Dendritic cell treated with granulocyte-macrophage colony-stimulating factor and Interleukin-4, amounts not matched to agents 40 ng/mL and 50 ng/mL, for 4 days (primary cell): ENCODE measurements around the gene RIOK1.
A peak's percentile ranks its signal among the peaks of the same experiment; 100 is the strongest.

ENCODE experiments used
- H3K27ac Mint-ChIP-seq: one replicate; pipeline ENCODE4 v1.8.0; 2022; ENCODE audit warnings: mild to moderate bottlenecking, mixed read lengths
- H3K27me3 Mint-ChIP-seq: one replicate; pipeline ENCODE4 v1.8.0; 2022; ENCODE audit warnings: mild to moderate bottlenecking, mixed read lengths
- H3K36me3 Mint-ChIP-seq: one replicate; pipeline ENCODE4 v1.8.0; 2022; ENCODE audit warnings: low read depth, mixed read lengths
- H3K4me1 Mint-ChIP-seq: one replicate; pipeline ENCODE4 v1.8.0; 2022; ENCODE audit warnings: low read depth, mixed read lengths
- H3K4me3 Mint-ChIP-seq: one replicate; pipeline ENCODE4 v1.8.0; 2022; ENCODE audit warnings: mild to moderate bottlenecking, moderate library complexity, mixed read lengths
- H3K9me3 Mint-ChIP-seq: one replicate; pipeline ENCODE4 v1.8.0; 2022; ENCODE audit warnings: mixed read lengths
- intact Hi-C: fragments of 100-400 bp; cut with micrococcal nuclease; formaldehyde crosslinking; loops from one replicate; pipeline ENCODE4 v1.15.0; 2022

Gene RIOK1

GRCh38 chr6:7389162-7389450, 502 bp upstream of the RIOK1 start:
- peaks cover 33% of the 10 kb centered on the region for H3K36me3 Mint-ChIP-seq
- no peaks in the 10 kb centered on the region for H3K27me3 Mint-ChIP-seq
- H3K4me1 Mint-ChIP-seq, result peaks cover 45% of the 10 kb centered on the region
- H3K4me3 Mint-ChIP-seq, result peak overlapping the region; percentile 84
- H3K9me3 Mint-ChIP-seq, result no peaks in the 10 kb centered on the region
- peak overlapping the region; percentile 91 for H3K27ac Mint-ChIP-seq
- intact Hi-C loops, result loop anchor here (1.0 kb wide), 1 partner anchor 76 kb away; the partner anchor contains the start of gene SSR1

- Mint-ChIP-seq H3K27ac (peak overlapping the region; percentile 91), H3K27me3 (no peaks in the 10 kb centered on the region), H3K4me3 (peak overlapping the region; percentile 84), H3K9me3 (no peaks in the 10 kb centered on the region), H3K36me3 (peaks cover 45% of the 10 kb centered on the region), H3K4me1 (peaks cover 45% of the 10 kb centered on the region)
- intact Hi-C loops, result loop anchor here (1.0 kb wide), 1 partner anchor 200 kb away; the partner anchor contains the start of gene SNRNP48
Measured at GRCh38 chr6:7390226-7390878, 744 bp downstream of the RIOK1 start.

GRCh38 chr6:7391151-7391550, 1.5 kb downstream of the RIOK1 start:
- Mint-ChIP-seq H3K9me3 (no peaks in the 10 kb centered on the region), H3K27me3 (no peaks in the 10 kb centered on the region), H3K4me3 (peak overlapping the region; percentile 84), H3K36me3 (peaks cover 53% of the 10 kb centered on the region), H3K4me1 (peaks cover 45% of the 10 kb centered on the region), H3K27ac (peak overlapping the region; percentile 91)
- intact Hi-C loops, result no loop called here

GRCh38 chr6:7392402-7392801, 2.8 kb downstream of the RIOK1 start:
- intact Hi-C loops, result no loop called here
- Mint-ChIP-seq H3K36me3 (peaks cover 53% of the 10 kb centered on the region), H3K9me3 (no peaks in the 10 kb centered on the region), H3K27ac (no peak overlapping the region), H3K4me1 (peaks cover 45% of the 10 kb centered on the region), H3K4me3 (no peak overlapping the region), H3K27me3 (no peaks in the 10 kb centered on the region)

GRCh38 chr6:7401075-7401474, 11.5 kb downstream of the RIOK1 start:
- H3K9me3 Mint-ChIP-seq, result no peaks in the 10 kb centered on the region
- intact Hi-C loops, result no loop called here
- H3K4me1 Mint-ChIP-seq, result peaks cover 7% of the 10 kb centered on the region
- no peak overlapping the region for H3K27ac Mint-ChIP-seq
- peaks cover 42% of the 10 kb centered on the region for H3K36me3 Mint-ChIP-seq
- no peaks in the 10 kb centered on the region for H3K27me3 Mint-ChIP-seq
- no peak overlapping the region for H3K4me3 Mint-ChIP-seq

GRCh38 chr6:7402716-7403115, 13.1 kb downstream of the RIOK1 start:
- Mint-ChIP-seq H3K9me3 (no peaks in the 10 kb centered on the region), H3K4me3 (no peak overlapping the region), H3K4me1 (peaks cover 7% of the 10 kb centered on the region), H3K36me3 (peaks cover 58% of the 10 kb centered on the region), H3K27me3 (no peaks in the 10 kb centered on the region), H3K27ac (no peak overlapping the region)
- intact Hi-C loops, result no loop called here

- Mint-ChIP-seq H3K27me3 (no peaks in the 10 kb centered on the region), H3K4me1 (peaks cover 7% of the 10 kb centered on the region), H3K27ac (no peak overlapping the region), H3K36me3 (peaks cover 68% of the 10 kb centered on the region), H3K4me3 (no peak overlapping the region), H3K9me3 (no peaks in the 10 kb centered on the region)
- intact Hi-C loops, result no loop called here
Measured at GRCh38 chr6:7404546-7404945, 14.9 kb downstream of the RIOK1 start.

GRCh38 chr6:7406743-7407142, 17.1 kb downstream of the RIOK1 start:
- Mint-ChIP-seq H3K4me3 (no peak overlapping the region), H3K9me3 (no peaks in the 10 kb centered on the region), H3K4me1 (no peaks in the 10 kb centered on the region), H3K27ac (no peak overlapping the region), H3K27me3 (no peaks in the 10 kb centered on the region), H3K36me3 (peaks cover 75% of the 10 kb centered on the region)
- intact Hi-C loops, result no loop called here

GRCh38 chr6:7409740-7410139, 20.1 kb downstream of the RIOK1 start:
- intact Hi-C loops, result no loop called here

GRCh38 chr6:7410851-7411250, 21.2 kb downstream of the RIOK1 start:
- H3K4me1 Mint-ChIP-seq, result no peaks in the 10 kb centered on the region
- H3K27ac Mint-ChIP-seq, result no peak overlapping the region
- intact Hi-C loops, result no loop called here
- H3K36me3 Mint-ChIP-seq, result peaks cover 92% of the 10 kb centered on the region
- no peak overlapping the region for H3K4me3 Mint-ChIP-seq
- no peaks in the 10 kb centered on the region for H3K9me3 Mint-ChIP-seq
- no peaks in the 10 kb centered on the region for H3K27me3 Mint-ChIP-seq

More at GRCh38 chr6:7409740-7410139, 20.1 kb downstream of the RIOK1 start:
- no peak overlapping the region for H3K4me3 Mint-ChIP-seq
- H3K9me3 Mint-ChIP-seq, result no peaks in the 10 kb centered on the region
- H3K27ac Mint-ChIP-seq, result no peak overlapping the region
- H3K4me1 Mint-ChIP-seq, result no peaks in the 10 kb centered on the region
- H3K36me3 Mint-ChIP-seq, result peaks cover 92% of the 10 kb centered on the region
- H3K27me3 Mint-ChIP-seq, result no peaks in the 10 kb centered on the region

GRCh38 chr6:7411328-7411727, 21.7 kb downstream of the RIOK1 start:
- H3K9me3 Mint-ChIP-seq, result no peaks in the 10 kb centered on the region
- no peaks in the 10 kb centered on the region for H3K27me3 Mint-ChIP-seq
- no peak overlapping the region for H3K4me3 Mint-ChIP-seq
- H3K4me1 Mint-ChIP-seq, result no peaks in the 10 kb centered on the region
- H3K27ac Mint-ChIP-seq, result no peak overlapping the region
- H3K36me3 Mint-ChIP-seq, result peaks cover 92% of the 10 kb centered on the region
- intact Hi-C loops, result no loop called here

- Mint-ChIP-seq H3K9me3 (no peaks in the 10 kb centered on the region), H3K27me3 (no peaks in the 10 kb centered on the region), H3K4me3 (no peak overlapping the region), H3K27ac (no peak overlapping the region), H3K36me3 (peaks cover 92% of the 10 kb centered on the region), H3K4me1 (no peaks in the 10 kb centered on the region)
- intact Hi-C loops, result no loop called here
Measured at GRCh38 chr6:7413151-7413823, 23.7 kb downstream of the RIOK1 start.

GRCh38 chr6:7414811-7415210, 25.2 kb downstream of the RIOK1 start:
- Mint-ChIP-seq H3K36me3 (peaks cover 82% of the 10 kb centered on the region), H3K27ac (no peak overlapping the region), H3K4me3 (no peak overlapping the region), H3K9me3 (no peaks in the 10 kb centered on the region), H3K27me3 (no peaks in the 10 kb centered on the region), H3K4me1 (no peaks in the 10 kb centered on the region)
- intact Hi-C loops, result no loop called here

- no peak overlapping the region for H3K4me3 Mint-ChIP-seq
- no peaks in the 10 kb centered on the region for H3K27me3 Mint-ChIP-seq
- H3K27ac Mint-ChIP-seq, result no peak overlapping the region
- intact Hi-C loops, result no loop called here
- no peaks in the 10 kb centered on the region for H3K9me3 Mint-ChIP-seq
- no peaks in the 10 kb centered on the region for H3K4me1 Mint-ChIP-seq
- peaks cover 58% of the 10 kb centered on the region for H3K36me3 Mint-ChIP-seq
Measured at GRCh38 chr6:7417684-7418083, 28.1 kb downstream of the RIOK1 start.
